IPS-18a (cell line): ENCODE results near the gene SMYD3.
"Not testable (repeated sequence)": the region's sequence is repeated elsewhere in the genome, so short reads cannot be mapped to it uniquely, and the experiment has no call there.

Experiments
- H3K27ac ChIP-seq: one replicate; pipeline ENCODE4 v1.5.1; 2013; ENCODE audit warnings: low read length
- H3K27me3 ChIP-seq: one replicate; pipeline ENCODE4 v1.6.1; 2013; ENCODE audit warnings: mild to moderate bottlenecking, low read length; ENCODE audit not compliant: control insufficient read depth, insufficient read depth
- H3K36me3 ChIP-seq: one replicate; pipeline ENCODE4 v1.6.1; 2013; ENCODE audit warnings: low read depth, low read length; ENCODE audit not compliant: control insufficient read depth
- H3K4me1 ChIP-seq: one replicate; pipeline ENCODE4 v1.6.1; 2013; ENCODE audit warnings: low read depth, low read length; ENCODE audit not compliant: control insufficient read depth
- H3K4me3 ChIP-seq: one replicate; pipeline ENCODE4 v1.5.1; 2013; ENCODE audit warnings: low read length
- H3K9ac ChIP-seq: one replicate; pipeline ENCODE4 v1.6.1; 2013; ENCODE audit warnings: mild to moderate bottlenecking, low read length, moderate library complexity
- H3K9me3 ChIP-seq: one replicate; pipeline ENCODE4 v1.6.1; 2013; ENCODE audit warnings: low read depth, low read length; ENCODE audit not compliant: control insufficient read depth

The SMYD3 gene

GRCh38 chr1:246036175-246036574, 470.9 kb downstream of the SMYD3 start:
- Histone ChIP-seq H3K9me3 (no peaks in the 10 kb centered on the region), H3K27me3 (no peaks in the 10 kb centered on the region), H3K4me1 (no peaks in the 10 kb centered on the region), H3K27ac (no peak overlapping the region), H3K4me3 (no peak overlapping the region), H3K36me3 (no peaks in the 10 kb centered on the region), H3K9ac (no peak overlapping the region)

GRCh38 chr1:246035060-246035541, 472.0 kb downstream of the SMYD3 start:
- peaks cover 2% of the 10 kb centered on the region for H3K9me3 ChIP-seq
- no peak overlapping the region for H3K27ac ChIP-seq
- no peaks in the 10 kb centered on the region for H3K4me1 ChIP-seq
- no peak overlapping the region for H3K4me3 ChIP-seq
- H3K36me3 ChIP-seq: no peaks in the 10 kb centered on the region
- H3K9ac ChIP-seq: no peak overlapping the region
- no peaks in the 10 kb centered on the region for H3K27me3 ChIP-seq

DNA sequence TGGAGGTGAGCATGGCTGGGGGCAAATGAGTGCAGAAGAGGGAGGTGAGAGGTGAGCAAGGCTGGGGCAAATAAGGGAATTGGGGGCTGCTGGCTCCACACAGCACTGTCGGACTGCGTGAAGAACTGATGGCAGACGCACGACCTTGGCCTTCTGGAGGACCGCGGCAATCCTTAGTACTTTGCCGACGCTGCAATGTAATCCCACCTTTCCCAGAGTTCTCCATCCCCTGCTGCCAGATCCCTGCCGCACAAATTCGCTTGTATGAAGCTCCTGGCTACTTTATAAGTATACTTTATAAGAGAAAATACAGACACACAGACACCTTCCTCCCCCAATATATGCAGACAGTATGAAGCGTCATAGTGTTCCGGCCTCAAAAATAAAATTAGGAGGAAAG, 472.4 kb downstream of the SMYD3 start:
- Histone ChIP-seq H3K9ac (no peak overlapping the region), H3K9me3 (peaks cover 4% of the 10 kb centered on the region), H3K36me3 (no peaks in the 10 kb centered on the region), H3K27me3 (no peaks in the 10 kb centered on the region), H3K27ac (no peak overlapping the region), H3K4me1 (no peaks in the 10 kb centered on the region), H3K4me3 (no peak overlapping the region)

GRCh38 chr1:246032984-246033383, 474.1 kb downstream of the SMYD3 start:
- no peak overlapping the region for H3K9ac ChIP-seq
- peaks cover 4% of the 10 kb centered on the region for H3K9me3 ChIP-seq
- no peak overlapping the region for H3K27ac ChIP-seq
- no peaks in the 10 kb centered on the region for H3K27me3 ChIP-seq
- H3K4me3 ChIP-seq: no peak overlapping the region
- no peaks in the 10 kb centered on the region for H3K4me1 ChIP-seq
- no peaks in the 10 kb centered on the region for H3K36me3 ChIP-seq

GRCh38 chr1:246032031-246032551, 475.0 kb downstream of the SMYD3 start:
- Histone ChIP-seq H3K27ac (no peak overlapping the region), H3K9ac (no peak overlapping the region), H3K9me3 (peaks cover 4% of the 10 kb centered on the region), H3K27me3 (no peaks in the 10 kb centered on the region), H3K4me3 (no peak overlapping the region), H3K4me1 (no peaks in the 10 kb centered on the region), H3K36me3 (no peaks in the 10 kb centered on the region)

GRCh38 chr1:246029616-246030015, 477.5 kb downstream of the SMYD3 start:
- Histone ChIP-seq H3K27me3 (no peaks in the 10 kb centered on the region), H3K27ac (no peak overlapping the region), H3K9me3 (peaks cover 4% of the 10 kb centered on the region), H3K4me3 (no peak overlapping the region), H3K4me1 (no peaks in the 10 kb centered on the region), H3K36me3 (no peaks in the 10 kb centered on the region), H3K9ac (no peak overlapping the region)

- not testable (repeated sequence) for H3K4me3 ChIP-seq, H3K4me1 ChIP-seq, H3K27me3 ChIP-seq, H3K36me3 ChIP-seq, H3K27ac ChIP-seq, H3K9me3 ChIP-seq, H3K9ac ChIP-seq
Observed at GRCh38 chr1:246024118-246024517, 483.0 kb downstream of the SMYD3 start.

DNA sequence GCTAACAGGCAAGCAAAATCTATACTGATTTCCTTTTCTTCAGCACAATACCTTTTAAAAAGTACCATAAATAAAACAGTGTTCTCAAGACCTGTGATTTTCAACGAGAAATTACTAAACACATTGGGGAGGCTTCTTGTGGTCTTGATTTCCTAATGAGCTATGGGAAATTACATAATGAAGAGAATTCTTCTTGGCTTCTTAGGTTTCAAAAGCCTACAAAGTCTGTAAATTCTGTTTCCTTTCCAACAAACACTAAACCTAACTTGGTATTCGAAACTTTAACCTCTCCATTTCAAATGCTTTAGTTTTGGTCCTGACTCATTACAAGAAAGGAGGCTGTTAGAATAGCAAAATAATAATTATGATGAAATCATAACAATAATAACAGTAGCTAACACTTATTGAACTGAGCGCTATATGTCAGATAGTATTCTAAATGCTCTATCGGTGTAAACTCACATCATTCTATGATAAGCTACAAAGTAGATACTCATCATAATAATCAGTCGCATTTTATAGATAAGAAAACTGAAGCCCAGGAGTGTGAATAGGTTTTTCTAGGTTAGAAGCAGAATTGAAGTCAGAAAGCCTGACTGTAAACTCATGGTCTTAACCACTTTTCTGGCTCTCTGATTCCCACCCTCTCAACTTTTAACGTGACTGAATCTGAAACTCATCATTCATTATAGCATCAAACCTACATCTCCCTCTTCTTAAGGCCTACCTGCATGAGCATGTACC, 486.7 kb downstream of the SMYD3 start:
- Histone ChIP-seq H3K4me1 (no peaks in the 10 kb centered on the region), H3K36me3 (no peaks in the 10 kb centered on the region), H3K9ac (no peak overlapping the region), H3K27me3 (no peaks in the 10 kb centered on the region), H3K4me3 (no peak overlapping the region), H3K27ac (no peak overlapping the region), H3K9me3 (no peaks in the 10 kb centered on the region)

DNA sequence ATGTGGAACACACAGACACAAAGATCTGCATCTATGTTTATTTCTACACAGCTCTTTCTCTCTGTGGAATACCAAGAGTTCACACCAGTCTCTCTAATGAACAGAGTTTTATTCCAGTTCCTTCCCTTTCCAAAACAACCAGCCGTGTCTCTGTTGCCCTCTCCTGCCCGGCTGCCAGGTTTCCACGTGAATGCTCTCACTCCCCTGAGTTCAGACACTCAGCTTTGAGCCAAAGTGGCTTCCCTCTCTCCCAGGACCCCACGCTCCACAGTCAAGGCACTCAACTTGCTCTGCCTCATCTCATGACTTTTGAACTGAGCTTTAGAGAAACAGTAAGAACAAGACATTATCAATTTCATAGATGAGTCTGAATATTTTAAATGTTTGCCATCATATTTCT, 488.9 kb downstream of the SMYD3 start:
- H3K9me3 ChIP-seq: no peaks in the 10 kb centered on the region
- H3K27ac ChIP-seq: no peak overlapping the region
- no peak overlapping the region for H3K4me3 ChIP-seq
- no peaks in the 10 kb centered on the region for H3K36me3 ChIP-seq
- no peaks in the 10 kb centered on the region for H3K4me1 ChIP-seq
- H3K27me3 ChIP-seq: no peaks in the 10 kb centered on the region
- H3K9ac ChIP-seq: no peak overlapping the region

GRCh38 chr1:246012341-246012740, 494.7 kb downstream of the SMYD3 start:
- H3K27ac ChIP-seq: no peak overlapping the region
- H3K36me3 ChIP-seq: no peaks in the 10 kb centered on the region
- H3K27me3 ChIP-seq: no peaks in the 10 kb centered on the region
- H3K9ac ChIP-seq: no peak overlapping the region
- no peak overlapping the region for H3K4me3 ChIP-seq
- H3K9me3 ChIP-seq: no peaks in the 10 kb centered on the region
- no peaks in the 10 kb centered on the region for H3K4me1 ChIP-seq

GRCh38 chr1:246010386-246010785, 496.7 kb downstream of the SMYD3 start:
- H3K27me3 ChIP-seq: no peaks in the 10 kb centered on the region
- no peak overlapping the region for H3K4me3 ChIP-seq
- no peaks in the 10 kb centered on the region for H3K9me3 ChIP-seq
- H3K27ac ChIP-seq: no peak overlapping the region
- H3K4me1 ChIP-seq: no peaks in the 10 kb centered on the region
- no peaks in the 10 kb centered on the region for H3K36me3 ChIP-seq
- H3K9ac ChIP-seq: no peak overlapping the region

GRCh38 chr1:246008363-246008831, 498.7 kb downstream of the SMYD3 start:
- Histone ChIP-seq H3K4me3 (no peak overlapping the region), H3K27ac (no peak overlapping the region), H3K36me3 (no peaks in the 10 kb centered on the region), H3K9ac (no peak overlapping the region), H3K27me3 (no peaks in the 10 kb centered on the region), H3K4me1 (no peaks in the 10 kb centered on the region), H3K9me3 (no peaks in the 10 kb centered on the region)
